ENCODE results near the gene DAB1. TPM values are rescaled to one million over a fixed set of nuclear protein-coding genes. Genes with fewer than 3 reads are reported as not detected.

The DAB1 gene
- total RNA-seq, 1 donor from 2014 or later, result 1.6 TPM

- no peaks in the 10 kb centered on the region for H3K9me3 ChIP-seq (ENCODE audit: insufficient read depth, low read depth, low read length)
- FAIRE-seq (no peak), DNase-seq (ENCODE audit: low read depth) (no peak)
- H4K20me1 ChIP-seq (ENCODE audit: insufficient read depth, low read length), result no peaks in the 10 kb centered on the region
- no peak overlapping the region for H3K4me3 ChIP-seq (ENCODE audit: insufficient read depth, low read depth, low read length)
- H3K4me2 ChIP-seq (ENCODE audit: low read length), result no peak overlapping the region
- no peaks in the 10 kb centered on the region for H3K36me3 Mint-ChIP-seq (ENCODE audit: low read depth, unreplicated experiment)
- peaks cover 9% of the 10 kb centered on the region for H3K27me3 Mint-ChIP-seq (ENCODE audit: low read depth, unreplicated experiment)
- no peaks in the 10 kb centered on the region for H3K36me3 ChIP-seq (ENCODE audit: insufficient read depth, low read length)
- no peak overlapping the region for H3K27ac Mint-ChIP-seq (ENCODE audit: unreplicated experiment)
- no peaks in the 10 kb centered on the region for H3K4me1 Mint-ChIP-seq (ENCODE audit: low read depth, unreplicated experiment)
- H3K79me2 ChIP-seq (ENCODE audit: insufficient read depth, low read length), result no peaks in the 10 kb centered on the region
- H3K27ac ChIP-seq (ENCODE audit: low read depth, low read length), result no peak overlapping the region
- TF ChIP-seq CTCF (IDR thresholded peaks at IDR 0.05; ENCODE audit: insufficient read depth, low read depth, low read length), result no peak
- no peak for TF ChIP-seq EZH2 (IDR thresholded peaks at IDR 0.05; ENCODE audit: insufficient read depth, low read length)
- no peak overlapping the region for H2AFZ ChIP-seq (ENCODE audit: low read depth, low read length)
- H3K4me1 ChIP-seq (ENCODE audit: insufficient read depth, low read length), result no peaks in the 10 kb centered on the region
- H3K4me3 Mint-ChIP-seq (ENCODE audit: unreplicated experiment), result no peak overlapping the region
- no peaks in the 10 kb centered on the region for H3K9me3 Mint-ChIP-seq (ENCODE audit: unreplicated experiment)
- H3K9ac ChIP-seq (ENCODE audit: low read length), result no peak overlapping the region
- no peaks in the 10 kb centered on the region for H3K27me3 ChIP-seq (ENCODE audit: insufficient read depth, low read length)
Measured at GRCh38 chr1:57234459-57234858, 189.4 kb downstream of the DAB1 start.

GRCh38 chr1:57232500-57232899 is 191.4 kb downstream of the DAB1 start:
- no peaks in the 10 kb centered on the region for H3K36me3 ChIP-seq (ENCODE audit: insufficient read depth, low read length)
- Mint-ChIP-seq H3K36me3 (ENCODE audit: low read depth, unreplicated experiment) (no peaks in the 10 kb centered on the region), H3K4me3 (ENCODE audit: unreplicated experiment) (no peak overlapping the region), H3K4me1 (ENCODE audit: low read depth, unreplicated experiment) (no peaks in the 10 kb centered on the region), H3K27ac (ENCODE audit: unreplicated experiment) (no peak overlapping the region), H3K27me3 (ENCODE audit: low read depth, unreplicated experiment) (peaks cover 5% of the 10 kb centered on the region), H3K9me3 (ENCODE audit: unreplicated experiment) (no peaks in the 10 kb centered on the region)
- FAIRE-seq, result no peak
- H3K79me2 ChIP-seq (ENCODE audit: insufficient read depth, low read length), result no peaks in the 10 kb centered on the region
- H3K4me2 ChIP-seq (ENCODE audit: low read length), result no peak overlapping the region
- no peaks in the 10 kb centered on the region for H3K27me3 ChIP-seq (ENCODE audit: insufficient read depth, low read length)
- no peak overlapping the region for H2AFZ ChIP-seq (ENCODE audit: low read depth, low read length)
- TF ChIP-seq EZH2 (IDR thresholded peaks at IDR 0.05; ENCODE audit: insufficient read depth, low read length), result no peak
- TF ChIP-seq CTCF (IDR thresholded peaks at IDR 0.05; ENCODE audit: insufficient read depth, low read depth, low read length), result no peak
- DNase-seq (ENCODE audit: low read depth), result no peak
- H3K9me3 ChIP-seq (ENCODE audit: insufficient read depth, low read depth, low read length), result no peaks in the 10 kb centered on the region
- H3K4me1 ChIP-seq (ENCODE audit: insufficient read depth, low read length), result no peaks in the 10 kb centered on the region
- H4K20me1 ChIP-seq (ENCODE audit: insufficient read depth, low read length), result no peaks in the 10 kb centered on the region
- no peak overlapping the region for H3K27ac ChIP-seq (ENCODE audit: low read depth, low read length)
- H3K9ac ChIP-seq (ENCODE audit: low read length), result no peak overlapping the region
- no peak overlapping the region for H3K4me3 ChIP-seq (ENCODE audit: insufficient read depth, low read depth, low read length)

DNA sequence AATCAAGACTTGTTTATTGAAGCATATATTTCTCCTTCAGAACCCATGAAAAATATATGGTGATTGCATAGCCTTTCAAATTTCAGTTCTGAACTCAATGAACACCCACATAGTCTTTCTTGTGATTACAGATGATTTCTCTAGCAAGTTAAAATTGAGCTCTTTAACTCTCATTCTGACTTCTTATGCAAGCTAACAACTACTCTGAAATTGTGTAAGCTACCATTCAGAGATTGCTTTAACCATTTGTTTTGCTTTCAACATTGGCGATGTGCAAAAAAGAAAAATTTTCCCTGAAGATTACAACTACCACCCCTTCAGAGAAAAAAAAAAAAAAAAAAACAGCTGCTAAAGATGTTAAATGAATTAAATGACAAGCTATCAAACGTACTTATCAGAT is 193.9 kb downstream of the DAB1 start:
- Mint-ChIP-seq H3K4me1 (ENCODE audit: low read depth, unreplicated experiment) (no peaks in the 10 kb centered on the region), H3K36me3 (ENCODE audit: low read depth, unreplicated experiment) (no peaks in the 10 kb centered on the region), H3K27ac (ENCODE audit: unreplicated experiment) (no peak overlapping the region), H3K9me3 (ENCODE audit: unreplicated experiment) (no peaks in the 10 kb centered on the region), H3K4me3 (ENCODE audit: unreplicated experiment) (no peak overlapping the region), H3K27me3 (ENCODE audit: low read depth, unreplicated experiment) (no peaks in the 10 kb centered on the region)
- H3K9ac ChIP-seq (ENCODE audit: low read length), result no peak overlapping the region
- no peak overlapping the region for H3K27ac ChIP-seq (ENCODE audit: low read depth, low read length)
- H3K27me3 ChIP-seq (ENCODE audit: insufficient read depth, low read length), result no peaks in the 10 kb centered on the region
- H3K79me2 ChIP-seq (ENCODE audit: insufficient read depth, low read length), result no peaks in the 10 kb centered on the region
- H3K9me3 ChIP-seq (ENCODE audit: insufficient read depth, low read depth, low read length), result no peaks in the 10 kb centered on the region
- no peak for FAIRE-seq
- no peak for TF ChIP-seq EZH2 (IDR thresholded peaks at IDR 0.05; ENCODE audit: insufficient read depth, low read length)
- TF ChIP-seq CTCF (IDR thresholded peaks at IDR 0.05; ENCODE audit: insufficient read depth, low read depth, low read length), result no peak
- H3K4me2 ChIP-seq (ENCODE audit: low read length), result no peak overlapping the region
- H2AFZ ChIP-seq (ENCODE audit: low read depth, low read length), result no peak overlapping the region
- H3K36me3 ChIP-seq (ENCODE audit: insufficient read depth, low read length), result no peaks in the 10 kb centered on the region
- H4K20me1 ChIP-seq (ENCODE audit: insufficient read depth, low read length), result no peaks in the 10 kb centered on the region
- no peak for DNase-seq (ENCODE audit: low read depth)
- no peak overlapping the region for H3K4me3 ChIP-seq (ENCODE audit: insufficient read depth, low read depth, low read length)
- no peaks in the 10 kb centered on the region for H3K4me1 ChIP-seq (ENCODE audit: insufficient read depth, low read length)

Data from astrocyte (in vitro differentiated cells and primary cell).